ENCODE measurements around the gene KRT1. TPM values are rescaled to one million over a fixed set of nuclear protein-coding genes. Genes with fewer than 3 reads are reported as not detected.

KRT1 gene
- total and polyA plus RNA-seq, 7 experiments from 2014 or later: 0.27 to 9.4 (median 5.2) TPM; not detected in 2

DNA sequence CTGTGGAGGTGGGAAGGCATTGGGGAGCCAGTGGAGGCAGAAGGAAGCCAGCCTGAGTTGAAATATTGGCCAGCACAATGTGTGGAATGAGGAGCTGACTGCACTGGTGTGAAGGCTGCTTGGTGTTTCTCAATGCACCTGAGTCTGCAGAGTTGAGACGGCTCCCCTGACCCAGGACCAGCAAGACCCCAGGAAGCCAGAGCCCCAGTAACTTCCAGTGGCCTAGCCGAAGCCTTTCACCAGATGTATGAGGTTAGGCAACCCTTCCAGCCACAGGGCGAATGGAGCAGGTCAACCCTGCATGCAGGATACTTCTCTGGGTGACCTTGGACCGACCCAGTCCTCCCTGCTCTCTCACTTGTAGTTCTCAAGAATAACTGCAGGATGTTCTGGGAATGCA, 48.9 kb downstream of the KRT1 start:
- POLR2A ChIA-PET: interaction anchor here (1.3 to 12.4 kb wide), 6 partner anchors 9 to 248 kb away, joined by 3 to 227 read pairs (median 4); partner anchors contain the start of gene KRT73
- H3K9me3 ChIP-seq (ENCODE audit: control insufficient read depth in 2 of 3, low read length in 3 of 3): no peaks in the 10 kb centered on the region
- H3K27ac ChIP-seq (ENCODE audit: low read depth, low read length): peak overlapping the region; percentile 61
- Mint-ChIP-seq H3K4me3 (peak overlapping the region; percentile 60 to 95 (median 86)), H3K27me3 (peaks cover 0 to 3% (median 0%) of the 10 kb centered on the region in 5 donors), H3K27ac (peak overlapping the region; percentile 72 to 96 (median 93)), H3K4me1 (peaks cover 52 to 98% (median 86%) of the 10 kb centered on the region in 7 donors), H3K36me3 (peaks cover 0 to 12% (median 4%) of the 10 kb centered on the region in 5 donors), H3K9me3 (peaks cover 0 to 3% (median 0%) of the 10 kb centered on the region in 11 donors)
- H3K36me3 ChIP-seq (ENCODE audit: control insufficient read depth in 2 of 3, insufficient read depth in 3 of 3, low read length in 3 of 3): no peaks in the 10 kb centered on the region
- H3K4me1 ChIP-seq (ENCODE audit: control insufficient read depth in 2 of 2, insufficient read depth in 2 of 2, low read length in 2 of 2): peaks cover 19 to 79% of the 10 kb centered on the region in 2 donors
- CTCF ChIA-PET: interaction anchor here (1.0 to 2.0 kb wide), 5 partner anchors 21 to 239 kb away, joined by 3 to 6 read pairs (median 3); no protein-coding TSS in a partner anchor
- intact Hi-C loops (cut with micrococcal nuclease): loop anchor here (2.0 to 5.0 kb wide), 2 partner anchors 16 to 44 kb away; no protein-coding TSS in a partner anchor
- peak in 1 of 9 donors; percentile 13 for DNase-seq
- peak overlapping the region; percentile 12 for H3K4me3 ChIP-seq (ENCODE audit: low read length)
- H3K27me3 ChIP-seq (ENCODE audit: control insufficient read depth in 2 of 2, insufficient read depth in 2 of 2, low read length in 2 of 2): peaks cover 0 to 3% of the 10 kb centered on the region in 2 donors
- ATAC-seq: no peak

DNA sequence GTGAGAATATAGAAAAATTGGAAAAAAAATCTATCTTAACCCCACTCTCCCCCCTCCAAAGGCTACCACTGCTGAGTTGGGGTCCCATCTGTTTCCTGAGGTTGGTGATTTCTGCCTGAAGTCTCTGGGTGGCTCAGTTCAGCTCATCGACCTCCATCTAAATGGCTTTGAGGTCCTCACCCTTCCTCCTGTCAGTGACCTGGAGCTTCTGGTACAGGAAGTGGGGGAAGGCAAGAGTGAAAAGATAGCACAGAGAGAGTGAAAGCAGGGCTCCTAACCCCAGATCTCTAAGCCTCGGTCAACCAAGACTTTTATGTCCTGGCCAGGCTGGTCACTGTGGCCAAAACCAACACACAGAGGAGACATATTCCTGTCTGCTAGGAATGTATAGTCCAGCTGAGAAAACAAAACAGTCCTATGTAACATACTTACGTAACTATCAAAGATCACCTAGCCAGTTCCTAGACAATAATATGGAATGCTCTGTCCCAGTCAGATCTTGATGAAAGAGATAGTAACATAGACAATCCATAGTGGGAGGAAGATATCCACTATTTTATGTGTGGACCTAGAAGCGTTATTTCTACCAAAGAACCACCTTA, 49.5 kb downstream of the KRT1 start:
- H3K36me3 Mint-ChIP-seq: peaks cover 0 to 12% (median 4%) of the 10 kb centered on the region in 5 donors
- Histone ChIP-seq H3K27ac (ENCODE audit: low read depth, low read length) (peak overlapping the region; percentile 61), H3K36me3 (ENCODE audit: control insufficient read depth in 2 of 3, insufficient read depth in 3 of 3, low read length in 3 of 3) (no peaks in the 10 kb centered on the region), H3K4me3 (ENCODE audit: low read length) (peak overlapping the region; percentile 12), H3K27me3 (ENCODE audit: control insufficient read depth in 2 of 2, insufficient read depth in 2 of 2, low read length in 2 of 2) (peaks cover 0 to 3% of the 10 kb centered on the region in 2 donors), H3K9me3 (ENCODE audit: control insufficient read depth in 2 of 3, low read length in 3 of 3) (no peaks in the 10 kb centered on the region), H3K4me1 (ENCODE audit: control insufficient read depth in 2 of 2, insufficient read depth in 2 of 2, low read length in 2 of 2) (peaks cover 19 to 76% of the 10 kb centered on the region in 2 donors)
- peaks cover 0 to 8% (median 0%) of the 10 kb centered on the region in 5 donors for H3K27me3 Mint-ChIP-seq
- no peak for DNase-seq
- CTCF ChIA-PET: interaction anchor here (0.7 to 1.3 kb wide), 4 partner anchors 12 to 47 kb away, joined by 3 read pairs; no protein-coding TSS in a partner anchor
- peaks cover 0 to 3% (median 0%) of the 10 kb centered on the region in 11 donors for H3K9me3 Mint-ChIP-seq
- peak overlapping the region; percentile 60 to 95 (median 86) for H3K4me3 Mint-ChIP-seq
- peak overlapping the region; percentile 72 to 96 (median 93) for H3K27ac Mint-ChIP-seq
- ATAC-seq: no peak
- peaks cover 55 to 98% (median 89%) of the 10 kb centered on the region in 7 donors for H3K4me1 Mint-ChIP-seq
- intact Hi-C loops (cut with micrococcal nuclease): loop anchor here (2.0 to 5.0 kb wide), 2 partner anchors 16 to 43 kb away; no protein-coding TSS in a partner anchor
- POLR2A ChIA-PET: interaction anchor here (1.3 to 12.4 kb wide), 5 partner anchors 10 to 249 kb away, joined by 3 to 227 read pairs (median 4); partner anchors contain the start of gene KRT73

DNA sequence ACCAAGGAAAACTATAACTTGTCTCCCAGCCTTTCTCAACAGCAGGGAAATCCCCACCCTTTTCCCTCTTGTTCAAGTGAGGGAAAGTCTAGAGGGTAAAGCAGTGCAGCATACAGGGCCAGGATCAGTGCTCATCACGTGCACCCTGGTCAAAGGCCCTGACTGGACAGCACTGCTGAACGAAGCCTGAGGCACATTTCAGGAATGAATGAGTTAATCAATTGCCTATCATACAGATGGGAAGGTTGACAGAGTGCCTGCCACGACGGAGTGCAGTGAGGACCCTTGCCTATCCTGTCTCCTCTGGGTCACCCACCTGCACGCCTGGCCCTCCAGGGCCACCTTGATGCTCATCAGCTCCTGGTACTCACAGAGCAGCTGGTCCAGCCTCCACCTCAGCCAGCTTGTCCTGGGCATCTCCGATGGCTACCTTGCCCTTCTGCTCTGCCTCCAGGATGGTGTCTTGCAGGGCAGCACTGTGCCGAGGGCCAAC, 50.2 kb downstream of the KRT1 start:
- Histone ChIP-seq H3K9me3 (ENCODE audit: control insufficient read depth in 2 of 3, low read length in 3 of 3) (no peaks in the 10 kb centered on the region), H3K27me3 (ENCODE audit: control insufficient read depth in 2 of 2, insufficient read depth in 2 of 2, low read length in 2 of 2) (peaks cover 0 to 3% of the 10 kb centered on the region in 2 donors), H3K4me3 (ENCODE audit: low read length) (peak overlapping the region; percentile 19), H3K4me1 (ENCODE audit: control insufficient read depth in 2 of 2, insufficient read depth in 2 of 2, low read length in 2 of 2) (peaks cover 19 to 76% of the 10 kb centered on the region in 2 donors), H3K27ac (ENCODE audit: low read depth, low read length) (peak overlapping the region; percentile 61), H3K36me3 (ENCODE audit: control insufficient read depth in 2 of 3, insufficient read depth in 3 of 3, low read length in 3 of 3) (no peaks in the 10 kb centered on the region)
- peaks cover 0 to 12% (median 4%) of the 10 kb centered on the region in 5 donors for H3K36me3 Mint-ChIP-seq
- ATAC-seq (no peak), DNase-seq (peak in 1 of 9 donors; percentile 18)
- POLR2A ChIA-PET: interaction anchor here (1.3 to 12.4 kb wide), 4 partner anchors 15 to 249 kb away, joined by 4 to 227 read pairs (median 54); partner anchors contain the start of gene KRT73
- intact Hi-C loops (cut with micrococcal nuclease): loop anchor here (2.0 to 5.0 kb wide), 2 partner anchors 15 to 43 kb away; no protein-coding TSS in a partner anchor
- H3K4me3 Mint-ChIP-seq: peak overlapping the region; percentile 7 to 95 (median 86)
- peaks cover 0 to 3% (median 0%) of the 10 kb centered on the region in 11 donors for H3K9me3 Mint-ChIP-seq
- peak overlapping the region in 8 of 9 donors; percentile 74 to 96 (median 93) for H3K27ac Mint-ChIP-seq
- CTCF ChIA-PET: interaction anchor here (0.6 to 1.3 kb wide), 5 partner anchors 11 to 55 kb away, joined by 3 to 4 read pairs (median 3); no protein-coding TSS in a partner anchor
- H3K4me1 Mint-ChIP-seq: peaks cover 53 to 98% (median 94%) of the 10 kb centered on the region in 7 donors
- H3K27me3 Mint-ChIP-seq: peaks cover 0 to 10% (median 0%) of the 10 kb centered on the region in 5 donors

DNA sequence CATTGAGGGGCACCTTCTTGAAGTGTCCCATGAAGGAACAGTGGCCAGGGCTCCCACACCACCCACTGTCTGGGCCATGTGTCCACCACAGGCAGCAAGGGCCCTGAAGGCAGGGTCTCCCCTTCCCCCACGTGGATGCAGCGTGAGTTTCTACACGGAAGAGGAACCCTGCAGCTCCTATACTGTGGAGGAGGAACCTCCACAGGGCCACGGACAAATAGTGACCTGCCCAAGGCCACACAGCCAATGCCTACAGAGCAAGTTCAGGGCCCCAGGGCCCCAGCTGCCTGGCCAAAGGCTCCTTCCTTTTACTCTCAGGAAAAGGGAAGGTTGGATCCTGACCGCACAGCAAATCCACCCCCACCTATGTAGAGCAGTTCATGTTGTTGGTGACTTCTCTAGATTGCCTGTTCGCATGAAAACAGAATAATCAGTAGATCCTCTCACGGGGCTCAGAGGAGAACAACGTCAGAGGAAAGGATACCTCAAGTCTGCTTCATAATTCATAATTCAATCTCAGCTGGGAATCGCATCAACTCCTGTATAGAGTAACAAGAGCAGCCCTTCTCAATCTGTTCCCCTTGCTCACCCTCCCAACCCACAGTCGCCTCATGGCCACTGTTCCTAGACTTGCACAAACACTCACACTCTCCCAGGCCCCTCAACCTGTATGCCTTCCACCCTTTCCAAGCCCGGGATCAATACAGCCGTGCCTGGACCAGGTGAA, 50.8 kb downstream of the KRT1 start:
- peak overlapping the region; percentile 61 for H3K27ac ChIP-seq (ENCODE audit: low read depth, low read length)
- CTCF ChIA-PET: interaction anchor here (0.6 to 1.3 kb wide), 4 partner anchors 12 to 55 kb away, joined by 3 to 6 read pairs (median 4); no protein-coding TSS in a partner anchor
- POLR2A ChIA-PET: interaction anchor here (1.3 to 12.4 kb wide), 2 partner anchors 15 to 16 kb away, joined by 7 to 227 read pairs; partner anchors contain the start of gene KRT73
- Mint-ChIP-seq H3K9me3 (peaks cover 0 to 3% (median 0%) of the 10 kb centered on the region in 11 donors), H3K27ac (peak overlapping the region; percentile 19 to 96 (median 93)), H3K4me1 (peaks cover 51 to 98% (median 91%) of the 10 kb centered on the region in 7 donors), H3K4me3 (peak overlapping the region; percentile 7 to 95 (median 86)), H3K36me3 (peaks cover 0 to 12% (median 4%) of the 10 kb centered on the region in 5 donors), H3K27me3 (peaks cover 0 to 12% (median 0%) of the 10 kb centered on the region in 5 donors)
- H3K36me3 ChIP-seq (ENCODE audit: control insufficient read depth in 2 of 3, insufficient read depth in 3 of 3, low read length in 3 of 3): no peaks in the 10 kb centered on the region
- no peaks in the 10 kb centered on the region for H3K9me3 ChIP-seq (ENCODE audit: control insufficient read depth in 2 of 3, low read length in 3 of 3)
- H3K4me3 ChIP-seq (ENCODE audit: low read length): peak overlapping the region; percentile 19
- no peaks in the 10 kb centered on the region for H3K27me3 ChIP-seq (ENCODE audit: control insufficient read depth in 2 of 2, insufficient read depth in 2 of 2, low read length in 2 of 2)
- DNase-seq (peak in 1 of 9 donors; percentile 8), ATAC-seq (peak; percentile 35)
- H3K4me1 ChIP-seq (ENCODE audit: control insufficient read depth in 2 of 2, insufficient read depth in 2 of 2, low read length in 2 of 2): peaks cover 17 to 72% of the 10 kb centered on the region in 2 donors
- intact Hi-C loops (cut with micrococcal nuclease): loop anchor here (2.0 to 5.0 kb wide), 2 partner anchors 15 to 42 kb away; no protein-coding TSS in a partner anchor

DNA sequence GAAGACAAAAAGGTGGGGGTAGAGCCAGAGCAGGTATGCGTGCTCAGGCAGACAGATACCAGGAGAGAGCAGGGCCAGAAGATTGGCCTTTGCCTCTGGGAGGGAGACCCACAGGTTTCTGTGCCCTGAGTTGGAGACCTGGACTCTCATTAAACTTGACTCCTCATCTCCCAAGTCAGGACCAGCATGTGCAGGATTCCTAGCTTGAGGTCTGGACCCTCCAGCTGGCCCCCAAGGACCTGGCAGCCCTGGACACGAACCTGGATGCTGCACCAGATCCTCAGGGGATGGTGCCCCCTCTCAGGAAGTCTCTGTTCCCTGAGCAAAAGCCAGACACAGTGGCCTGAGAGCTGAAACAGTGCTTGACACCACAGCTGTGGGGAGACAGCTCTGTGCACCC, 51.4 kb downstream of the KRT1 start:
- intact Hi-C loops (cut with micrococcal nuclease): no loop called here
- H3K36me3 ChIP-seq (ENCODE audit: control insufficient read depth in 2 of 3, insufficient read depth in 3 of 3, low read length in 3 of 3): no peaks in the 10 kb centered on the region
- Mint-ChIP-seq H3K4me3 (peak overlapping the region in 8 of 10 donors; percentile 40 to 95 (median 88)), H3K27me3 (peaks cover 0 to 13% (median 0%) of the 10 kb centered on the region in 5 donors), H3K9me3 (peaks cover 0 to 2% (median 0%) of the 10 kb centered on the region in 11 donors), H3K27ac (peak overlapping the region in 8 of 9 donors; percentile 81 to 96 (median 93)), H3K36me3 (peaks cover 0 to 12% (median 0%) of the 10 kb centered on the region in 5 donors), H3K4me1 (peaks cover 45 to 98% (median 85%) of the 10 kb centered on the region in 7 donors)
- peak overlapping the region; percentile 61 for H3K27ac ChIP-seq (ENCODE audit: low read depth, low read length)
- DNase-seq (peak in 1 of 9 donors; percentile 8), ATAC-seq (no peak)
- H3K9me3 ChIP-seq (ENCODE audit: control insufficient read depth in 2 of 3, low read length in 3 of 3): no peaks in the 10 kb centered on the region
- ChIA-PET POLR2A (interaction anchor here (1.3 to 12.4 kb wide), 2 partner anchors 15 to 17 kb away, joined by 7 to 227 read pairs; partner anchors contain the start of gene KRT73), CTCF (interaction anchor here (1.2 to 1.3 kb wide), 2 partner anchors 18 to 43 kb away, joined by 3 to 6 read pairs; no protein-coding TSS in a partner anchor)
- peaks cover 12 to 66% of the 10 kb centered on the region in 2 donors for H3K4me1 ChIP-seq (ENCODE audit: control insufficient read depth in 2 of 2, insufficient read depth in 2 of 2, low read length in 2 of 2)
- no peaks in the 10 kb centered on the region for H3K27me3 ChIP-seq (ENCODE audit: control insufficient read depth in 2 of 2, insufficient read depth in 2 of 2, low read length in 2 of 2)
- no peak overlapping the region for H3K4me3 ChIP-seq (ENCODE audit: low read length)
